Epithelial cell of esophagus (primary cell): ENCODE data around the gene ARPC5L.

Experiments
- DNase-seq: peaks from one replicate; pipeline ENCODE4 v3.0.0; 2010; ENCODE audit warnings: low read depth
- H3K4me3 ChIP-seq: 2 replicates; pipeline ENCODE4 v1.5.1; 2011; ENCODE audit warnings: mild to moderate bottlenecking, low read length, control low read depth
- CTCF ChIP-seq: IDR thresholded peaks from 2 replicates; pipeline ENCODE4 v1.5.1; 2011; ENCODE audit warnings: low read depth, mild to moderate bottlenecking, low read length, control low read depth, inconsistent platforms; ENCODE audit not compliant: insufficient read depth; ENCODE audit errors: missing control alignments

ARPC5L gene

GRCh38 chr9:124858330-124859046 lies 3.4 kb upstream of the ARPC5L start:
- no peak for DNase-seq
- TF ChIP-seq CTCF: no peak
- H3K4me3 ChIP-seq: no peak overlapping the region

- DNase-seq: no peak
- TF ChIP-seq CTCF: no peak
- peak overlapping the region; percentile 97 for H3K4me3 ChIP-seq
Measured at GRCh38 chr9:124859803-124860581, 1.9 kb upstream of the ARPC5L start.

- no peak for TF ChIP-seq CTCF
- peak overlapping the region; percentile 97 for H3K4me3 ChIP-seq
- DNase-seq: no peak
Measured at GRCh38 chr9:124860582-124861341, 1.2 kb upstream of the ARPC5L start.

- H3K4me3 ChIP-seq: no peak overlapping the region
- TF ChIP-seq CTCF: no peak
- DNase-seq: peak; percentile 96
Measured at GRCh38 chr9:124863371-124863871, 1.5 kb downstream of the ARPC5L start.

GRCh38 chr9:124868511-124869465 lies 6.9 kb downstream of the ARPC5L start:
- peak overlapping the region; percentile 84 for H3K4me3 ChIP-seq
- TF ChIP-seq CTCF: peak; percentile 9
- peak; percentile 93 for DNase-seq

GRCh38 chr9:124869466-124869985 lies 7.6 kb downstream of the ARPC5L start:
- TF ChIP-seq CTCF: no peak
- DNase-seq: peak; percentile 69
- H3K4me3 ChIP-seq: peak overlapping the region; percentile 84
